H9 (cell line): ENCODE results near the gene GALR3. TPM values are rescaled to one million over a fixed set of nuclear protein-coding genes. Genes with fewer than 3 reads are reported as not detected.

Source experiments
- DNase-seq: peaks from one replicate; pipeline ENCODE4 v3.0.0-alpha.2; 2017
- H2AFZ ChIP-seq: one replicate; pipeline ENCODE4 v1.6.1; 2013; ENCODE audit warnings: mild to moderate bottlenecking, low read length, control low read depth, moderate library complexity
- H2AK5ac ChIP-seq: 2 replicates; pipeline ENCODE4 v1.6.1; 2013; ENCODE audit warnings: low read length, control low read depth, mixed read lengths; ENCODE audit not compliant: insufficient read length
- H2BK120ac ChIP-seq: one replicate; pipeline ENCODE4 v1.6.1; 2013; ENCODE audit warnings: low read depth, mild to moderate bottlenecking, low read length, control low read depth, inconsistent platforms; ENCODE audit not compliant: poor library complexity, severe bottlenecking
- H2BK12ac ChIP-seq: 2 replicates; pipeline ENCODE4 v1.6.1; 2013; ENCODE audit warnings: low read length, control low read depth, mixed read lengths, low read depth; ENCODE audit not compliant: insufficient read length
- H2BK15ac ChIP-seq: 2 replicates; pipeline ENCODE4 v1.6.1; 2013; ENCODE audit warnings: low read depth, low read length, control low read depth
- H2BK20ac ChIP-seq: one replicate; pipeline ENCODE4 v1.6.1; 2013; ENCODE audit warnings: low read depth, mild to moderate bottlenecking, low read length, control low read depth, inconsistent platforms; ENCODE audit not compliant: poor library complexity, severe bottlenecking
- H2BK5ac ChIP-seq: 2 replicates; pipeline ENCODE4 v1.6.1; 2013; ENCODE audit warnings: low read length, control low read depth, mixed read lengths; ENCODE audit not compliant: insufficient read length
- H3K14ac ChIP-seq: 2 replicates; pipeline ENCODE4 v1.6.1; 2013; ENCODE audit warnings: low read length, control low read depth; ENCODE audit not compliant: insufficient read depth
- H3K18ac ChIP-seq: 2 replicates; pipeline ENCODE4 v1.6.1; 2013; ENCODE audit warnings: low read depth, mild to moderate bottlenecking, mixed read lengths, low read length, control low read depth; ENCODE audit not compliant: insufficient read length
- H3K23ac ChIP-seq: 2 replicates; pipeline ENCODE4 v1.6.1; 2013; ENCODE audit warnings: low read length, control low read depth, mixed read lengths, low read depth; ENCODE audit not compliant: insufficient read length
- H3K23me2 ChIP-seq: 2 replicates; pipeline ENCODE4 v1.6.1; 2013; ENCODE audit warnings: low read depth, mild to moderate bottlenecking, mixed read lengths, low read length, control low read depth; ENCODE audit not compliant: insufficient read length, poor library complexity, severe bottlenecking
- H3K27ac ChIP-seq: 2 replicates; pipeline ENCODE4 v1.5.1; 2013; ENCODE audit warnings: low read length, control low read depth, mixed read lengths, low read depth; ENCODE audit not compliant: insufficient read length
- H3K27me3 ChIP-seq: 2 replicates; pipeline ENCODE4 v1.6.1; 2013; ENCODE audit warnings: low read length, control low read depth, inconsistent platforms; ENCODE audit not compliant: insufficient read depth
- H3K4ac ChIP-seq: 2 replicates; pipeline ENCODE4 v1.6.1; 2013; ENCODE audit warnings: low read depth, mild to moderate bottlenecking, control low read depth, inconsistent platforms, low read length, moderate library complexity
- H3K4me1 ChIP-seq: 2 replicates; pipeline ENCODE4 v1.6.1; 2013; ENCODE audit warnings: low read length, control low read depth, inconsistent platforms; ENCODE audit not compliant: insufficient read depth
- H3K4me2 ChIP-seq: 2 replicates; pipeline ENCODE4 v1.6.1; 2013; ENCODE audit warnings: low read length, control low read depth, mixed read lengths; ENCODE audit not compliant: insufficient read length, insufficient read depth
- H3K56ac ChIP-seq: 2 replicates; pipeline ENCODE4 v1.6.1; 2013; ENCODE audit warnings: low read depth, mild to moderate bottlenecking, mixed read lengths, low read length, control low read depth; ENCODE audit not compliant: insufficient read length
- H3K79me1 ChIP-seq: 2 replicates; pipeline ENCODE4 v1.6.1; 2013; ENCODE audit warnings: low read depth, mild to moderate bottlenecking, moderate library complexity, low read length, control low read depth, inconsistent platforms; ENCODE audit not compliant: insufficient read depth, poor library complexity, severe bottlenecking
- H3K79me2 ChIP-seq: 2 replicates; pipeline ENCODE4 v1.6.1; 2013; ENCODE audit warnings: low read length, control low read depth, inconsistent platforms; ENCODE audit not compliant: insufficient read depth
- H3K9ac ChIP-seq: 2 replicates; pipeline ENCODE4 v1.6.1; 2013; ENCODE audit warnings: low read length, control low read depth, mixed read lengths; ENCODE audit not compliant: insufficient read length; ENCODE audit errors: extremely low read depth
- H3K9me3 ChIP-seq: one replicate; pipeline ENCODE4 v1.6.1; 2013; ENCODE audit warnings: low read depth, low read length, inconsistent platforms; ENCODE audit not compliant: control insufficient read depth
- H3T11ph ChIP-seq: one replicate; pipeline ENCODE4 v1.6.1; 2013; ENCODE audit warnings: mild to moderate bottlenecking, low read length, control low read depth, inconsistent platforms
- H4K20me1 ChIP-seq: one replicate; pipeline ENCODE4 v1.6.1; 2013; ENCODE audit not compliant: control insufficient read depth, insufficient read length, insufficient read depth
- H4K5ac ChIP-seq: 2 replicates; pipeline ENCODE4 v1.6.1; 2013; ENCODE audit warnings: low read depth, mild to moderate bottlenecking, mixed read lengths, low read length, control low read depth; ENCODE audit not compliant: insufficient read length
- H4K8ac ChIP-seq: replicated peaks from 2 replicates; pipeline ENCODE4 v1.6.1; 2013; ENCODE audit warnings: low read length, control low read depth, mixed read lengths, low read depth; ENCODE audit not compliant: insufficient read length
- H4K91ac ChIP-seq: 2 replicates; pipeline ENCODE4 v1.6.1; 2013; ENCODE audit warnings: low read depth, mild to moderate bottlenecking, moderate library complexity, mixed read lengths, low read length, control low read depth; ENCODE audit not compliant: insufficient read length
- H3K27ac Mint-ChIP-seq, 3 experiments: 2 replicates in 2 of 3; 3 replicates in 1 of 3; pipeline ENCODE4 v1.8.0; 2020 to 2021; ENCODE audit warnings: mixed read lengths in 3 of 3, mild to moderate bottlenecking in 1 of 3, moderate library complexity in 1 of 3
- H3K27me3 Mint-ChIP-seq: 2 replicates; pipeline ENCODE4 v1.8.0; 2021; ENCODE audit warnings: low read depth, mild to moderate bottlenecking, moderate library complexity, mixed read lengths
- H3K36me3 Mint-ChIP-seq, 3 experiments: 2 replicates in 2 of 3; 3 replicates in 1 of 3; pipeline ENCODE4 v1.8.0; 2020 to 2021; ENCODE audit warnings: low read depth in 3 of 3, mixed read lengths in 3 of 3; ENCODE audit not compliant: insufficient read depth in 1 of 3
- H3K4me1 Mint-ChIP-seq, 2 experiments: 2 replicates each; pipeline ENCODE4 v1.8.0; 2020; ENCODE audit warnings: mixed read lengths in 2 of 2
- H3K4me3 Mint-ChIP-seq, 2 experiments: 2 replicates in 1 of 2; 3 replicates in 1 of 2; pipeline ENCODE4 v1.8.0; 2020 to 2021; ENCODE audit warnings: mild to moderate bottlenecking in 2 of 2, mixed read lengths in 2 of 2, moderate library complexity in 1 of 2
- H3K9me3 Mint-ChIP-seq, 2 experiments: 2 replicates in 1 of 2; 3 replicates in 1 of 2; pipeline ENCODE4 v1.8.0; 2020; ENCODE audit warnings: mild to moderate bottlenecking in 2 of 2, mixed read lengths in 2 of 2, moderate library complexity in 1 of 2
- WGBS: extraction: QIAGEN DNeasy Blood & Tissue Kit; methylation state at CpG from one replicate; pipeline ENCODE4 v1.1.7; 2013; ENCODE audit warnings: missing lambda C conversion rate, low lambda C conversion rate, mixed read lengths; ENCODE audit not compliant: insufficient read length; ENCODE audit errors: extremely low coverage; 5-methylcytosine and 5-hydroxymethylcytosine counted together
- total RNA-seq: library from RNA; stranded (reverse); gene quantifications from 2 replicates; pipeline ENCODE4 v1.2.1, GENCODE V29; 2021
- TF ChIP-seq, protein P1 (sequence below): fragments of 200-600 bp; sonication (generic); conservative IDR thresholded peaks from 3 replicates; pipeline ENCODE4 v1.8.0; 2021; ENCODE audit warnings: antibody characterized with exemption, mild to moderate bottlenecking

The GALR3 gene
- total RNA-seq, 1 experiment from 2014 or later: 0.59 TPM

DNA sequence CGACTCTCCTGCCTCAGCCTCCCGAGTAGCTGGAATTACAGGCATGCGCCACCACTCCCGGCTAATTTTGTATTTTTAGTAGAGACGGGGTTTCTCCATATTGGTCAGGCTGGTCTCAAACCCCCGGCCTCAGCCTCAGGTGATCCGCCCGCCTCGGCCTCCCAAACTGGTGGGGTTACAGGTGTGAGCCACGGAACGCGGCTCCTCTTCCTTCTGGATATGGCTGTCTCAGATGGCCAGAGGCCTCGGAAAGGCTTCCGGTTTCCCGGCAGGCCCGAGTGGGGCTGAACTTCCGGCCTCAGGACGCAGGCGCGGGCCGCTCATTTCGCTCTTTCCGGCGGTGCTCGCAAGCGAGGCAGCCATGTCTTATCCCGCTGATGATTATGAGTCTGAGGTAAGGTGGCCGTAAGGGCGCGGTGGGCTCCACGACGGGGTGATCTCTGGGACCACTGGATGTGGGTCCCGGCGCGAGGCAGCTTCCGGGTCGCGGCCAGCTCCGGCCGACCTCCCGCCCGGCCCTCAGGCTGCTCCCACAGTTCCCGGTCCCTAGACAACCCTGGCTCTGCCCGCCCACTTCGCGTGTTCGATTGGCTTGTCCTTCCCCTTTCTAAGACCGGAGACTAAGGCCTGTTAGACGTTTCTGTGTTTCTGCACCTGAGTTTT lies 26.0 kb downstream of the GALR3 start, which contains the start of gene EIF3L:
TSS of gene EIF3L (plus strand) at position 331 of the 663 bp plus-strand sequence. CDS start at position 362, 31 bp downstream.
- Histone ChIP-seq H3K9ac (peak within 1 kb of the TSS; percentile 98), H4K5ac (no peak within 1 kb of the TSS), H3K56ac (no peak within 1 kb of the TSS), H3K4me1 (no peaks in the 10 kb centered on the region), H2AK5ac (no peak within 1 kb of the TSS), H4K8ac (no peak within 1 kb of the TSS), H3K4ac (peak within 1 kb of the TSS; percentile 90), H4K20me1 (no peaks in the 10 kb centered on the region), H3K23me2 (peaks cover 6% of the 10 kb centered on the region), H4K91ac (no peak within 1 kb of the TSS), H3K79me1 (peaks cover 16% of the 10 kb centered on the region), H2BK120ac (no peak within 1 kb of the TSS), H3K4me2 (peak within 1 kb of the TSS; percentile 100), H3K18ac (peak within 1 kb of the TSS; percentile 76), H3K27ac (peak within 1 kb of the TSS; percentile 90), H2BK5ac (peak within 1 kb of the TSS; percentile 30), H3T11ph (peak within 1 kb of the TSS; percentile 90), H2AFZ (no peak within 1 kb of the TSS), H2BK12ac (no peak within 1 kb of the TSS), H3K9me3 (no peaks in the 10 kb centered on the region), H3K14ac (peak within 1 kb of the TSS; percentile 98), H2BK15ac (no peak within 1 kb of the TSS), H2BK20ac (no peak within 1 kb of the TSS), H3K79me2 (peaks cover 10% of the 10 kb centered on the region), H3K27me3 (0 out of 2 replicates have a peak, but pooled peaks cover 2% of the 10 kb centered on the region), H3K23ac (peak within 1 kb of the TSS; percentile 24)
- WGBS: no CpG with 5 or more reads among the region's 49 CpGs
- Mint-ChIP-seq H3K27ac (peak within 1 kb of the TSS; percentile 97 to 100 (median 97)), H3K4me1 (peaks cover 11 to 25% of the 10 kb centered on the region in 2 experiments), H3K36me3 (peaks cover 38 to 46% (median 41%) of the 10 kb centered on the region in 3 experiments; a peak in 6 of 7 replicates), H3K9me3 (no peaks in the 10 kb centered on the region), H3K4me3 (peak within 1 kb of the TSS; percentile 91 to 93), H3K27me3 (no peaks in the 10 kb centered on the region)
- DNase-seq: peak; percentile 92
- TF ChIP-seq, protein P1, sequence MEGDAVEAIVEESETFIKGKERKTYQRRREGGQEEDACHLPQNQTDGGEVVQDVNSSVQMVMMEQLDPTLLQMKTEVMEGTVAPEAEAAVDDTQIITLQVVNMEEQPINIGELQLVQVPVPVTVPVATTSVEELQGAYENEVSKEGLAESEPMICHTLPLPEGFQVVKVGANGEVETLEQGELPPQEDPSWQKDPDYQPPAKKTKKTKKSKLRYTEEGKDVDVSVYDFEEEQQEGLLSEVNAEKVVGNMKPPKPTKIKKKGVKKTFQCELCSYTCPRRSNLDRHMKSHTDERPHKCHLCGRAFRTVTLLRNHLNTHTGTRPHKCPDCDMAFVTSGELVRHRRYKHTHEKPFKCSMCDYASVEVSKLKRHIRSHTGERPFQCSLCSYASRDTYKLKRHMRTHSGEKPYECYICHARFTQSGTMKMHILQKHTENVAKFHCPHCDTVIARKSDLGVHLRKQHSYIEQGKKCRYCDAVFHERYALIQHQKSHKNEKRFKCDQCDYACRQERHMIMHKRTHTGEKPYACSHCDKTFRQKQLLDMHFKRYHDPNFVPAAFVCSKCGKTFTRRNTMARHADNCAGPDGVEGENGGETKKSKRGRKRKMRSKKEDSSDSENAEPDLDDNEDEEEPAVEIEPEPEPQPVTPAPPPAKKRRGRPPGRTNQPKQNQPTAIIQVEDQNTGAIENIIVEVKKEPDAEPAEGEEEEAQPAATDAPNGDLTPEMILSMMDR: no peak
